SK-N-MC (cell line): Measurements from ENCODE around the gene ELOB.

Experiments
- EZH2 ChIP-seq: fragments of 200-600 bp; sonication (generic); IDR thresholded peaks from one replicate; pipeline ENCODE4 v1.6.1; 2017; ENCODE audit warnings: antibody characterized with exemption
- FOXP2 ChIP-seq: optimal IDR thresholded peaks from 2 replicates; pipeline ENCODE3; 2011; ENCODE audit warnings: mild to moderate bottlenecking, moderate library complexity; ENCODE audit not compliant: insufficient read depth; ENCODE audit errors: extremely low read length, control extremely low read depth
- POLR2AphosphoS5 ChIP-seq: IDR thresholded peaks from 2 replicates; pipeline ENCODE4 v1.6.1; 2012; ENCODE audit warnings: mild to moderate bottlenecking, low read depth, low read length, borderline replicate concordance

DNA sequence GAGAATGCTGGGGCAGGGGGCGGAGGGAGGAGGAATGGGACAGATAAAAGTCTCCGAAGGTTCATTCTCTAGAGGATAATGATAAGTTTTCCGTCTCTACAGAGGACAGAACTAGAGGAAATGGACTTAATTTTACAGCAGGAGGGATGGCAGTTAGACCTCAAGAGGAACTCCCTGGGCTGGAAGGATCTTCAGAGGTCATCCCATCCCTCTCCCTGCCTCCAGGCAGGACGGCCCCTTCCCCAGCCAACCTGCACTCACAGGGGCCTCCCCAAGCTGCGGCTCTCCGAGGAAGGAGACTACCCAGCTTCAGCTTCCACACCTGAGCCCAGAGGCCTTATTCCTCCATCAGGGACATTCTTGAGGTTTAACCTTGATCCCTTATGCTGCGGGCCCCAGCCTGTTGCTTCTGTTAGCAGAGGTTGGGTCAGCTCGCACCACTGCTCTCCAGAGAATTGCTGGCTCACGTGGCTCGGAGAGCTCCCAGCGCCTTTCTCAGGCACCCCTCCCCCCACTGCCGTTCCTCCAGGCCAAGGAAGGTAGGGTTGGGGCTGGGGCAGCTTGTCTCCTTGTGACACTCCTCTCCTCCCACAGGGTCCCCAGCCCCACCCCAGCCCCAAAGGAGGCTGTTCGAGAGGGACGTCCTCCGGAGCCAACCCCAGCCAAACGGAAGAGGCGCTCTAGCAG lies 8.5 kb downstream of the ELOB start:
- TF ChIP-seq FOXP2 (no peak), EZH2 (no peak), POLR2AphosphoS5 (no peak)
